ENCODE measurements around the gene PARD3. TPM values are rescaled to one million over a fixed set of nuclear protein-coding genes. Genes with fewer than 3 reads are reported as not detected.

Gene PARD3
- total and polyA plus RNA-seq, 4 experiments from 2014 or later, result 0.13 to 0.25 TPM; not detected in 2

DNA sequence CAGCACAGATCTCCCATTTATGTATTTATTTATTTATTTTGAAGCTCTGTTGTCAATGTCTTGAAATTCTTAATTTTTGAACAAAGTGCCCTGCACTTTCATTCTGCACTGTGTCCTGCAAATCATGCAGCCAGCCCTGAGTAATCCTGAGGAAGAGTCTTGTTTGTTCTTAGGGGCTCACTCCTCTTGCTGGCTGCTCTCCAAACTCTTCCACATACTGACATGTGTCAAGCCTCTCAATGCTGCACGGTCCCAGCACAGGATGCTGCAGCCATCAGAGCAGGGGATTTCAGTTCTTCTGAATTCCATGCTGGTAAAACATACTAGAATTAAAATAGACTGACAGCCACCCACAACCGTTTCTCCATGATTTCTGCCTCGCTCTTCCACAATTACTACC, 207.2 kb downstream of the PARD3 start:
- Histone ChIP-seq H3K36me3 (ENCODE audit: insufficient read depth, low read length) (no peaks in the 10 kb centered on the region), H3K9me3 (ENCODE audit: control insufficient read depth in 1 of 2, low read length in 2 of 2) (no peaks in the 10 kb centered on the region), H3K27me3 (ENCODE audit: insufficient read depth, low read length) (no peaks in the 10 kb centered on the region), H3K4me1 (ENCODE audit: insufficient read depth, low read length) (no peaks in the 10 kb centered on the region), H3K27ac (ENCODE audit: low read depth, low read length) (no peak overlapping the region), H3K4me3 (ENCODE audit: low read length in 2 of 2) (no peak overlapping the region)
- ChIA-PET POLR2A (ENCODE audit: partially characterized antibody) (no interaction called here), CTCF (ENCODE audit: partially characterized antibody) (interaction anchor here (0.9 to 1.4 kb wide), 2 partner anchors 27 to 30 kb away, joined by 4 to 5 read pairs; no protein-coding TSS in a partner anchor)
- Mint-ChIP-seq H3K27ac (no peak overlapping the region), H3K4me3 (no peak overlapping the region), H3K4me1 (no peaks in the 10 kb centered on the region), H3K27me3 (peaks cover 0 to 3% of the 10 kb centered on the region in 2 donors), H3K9me3 (peaks cover 0 to 1% (median 0%) of the 10 kb centered on the region in 8 donors), H3K36me3 (no peaks in the 10 kb centered on the region)
- no peak for DNase-seq
- intact Hi-C loops (cut with micrococcal nuclease), result no loop called here

DNA sequence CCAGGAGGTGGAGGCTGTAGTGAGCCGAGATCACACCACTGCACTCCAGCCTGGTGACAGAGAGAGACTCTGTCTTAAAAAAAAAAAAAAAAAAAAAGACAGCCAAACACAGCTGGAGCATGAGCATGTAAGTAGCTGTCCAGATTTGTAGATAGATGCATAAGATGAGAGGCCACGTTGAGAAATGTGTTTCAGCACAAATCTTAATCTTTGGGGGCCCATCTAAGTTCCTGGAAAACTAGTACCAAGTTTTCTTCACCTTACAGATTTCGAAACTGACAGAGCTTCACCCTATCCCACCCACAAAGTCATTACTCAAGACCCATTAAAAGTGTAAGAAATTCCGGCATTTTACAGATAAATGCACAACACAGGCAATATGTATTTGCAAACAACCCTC, 208.2 kb downstream of the PARD3 start:
- Mint-ChIP-seq H3K27ac (no peak overlapping the region), H3K9me3 (peaks cover 0 to 1% (median 0%) of the 10 kb centered on the region in 8 donors), H3K27me3 (peaks cover 0 to 3% of the 10 kb centered on the region in 2 donors), H3K4me1 (no peaks in the 10 kb centered on the region), H3K36me3 (no peaks in the 10 kb centered on the region), H3K4me3 (no peak overlapping the region)
- intact Hi-C loops (cut with micrococcal nuclease), result no loop called here
- Histone ChIP-seq H3K27ac (ENCODE audit: low read depth, low read length) (no peak overlapping the region), H3K36me3 (ENCODE audit: insufficient read depth, low read length) (no peaks in the 10 kb centered on the region), H3K9me3 (ENCODE audit: control insufficient read depth in 1 of 2, low read length in 2 of 2) (no peaks in the 10 kb centered on the region), H3K4me3 (ENCODE audit: low read length in 2 of 2) (no peak overlapping the region), H3K27me3 (ENCODE audit: insufficient read depth, low read length) (no peaks in the 10 kb centered on the region), H3K4me1 (ENCODE audit: insufficient read depth, low read length) (no peaks in the 10 kb centered on the region)
- no peak for DNase-seq
- CTCF ChIA-PET (ENCODE audit: partially characterized antibody), result interaction anchor here (0.9 to 1.4 kb wide), 2 partner anchors 28 to 31 kb away, joined by 4 to 5 read pairs; no protein-coding TSS in a partner anchor
- POLR2A ChIA-PET (ENCODE audit: partially characterized antibody), result no interaction called here

DNA sequence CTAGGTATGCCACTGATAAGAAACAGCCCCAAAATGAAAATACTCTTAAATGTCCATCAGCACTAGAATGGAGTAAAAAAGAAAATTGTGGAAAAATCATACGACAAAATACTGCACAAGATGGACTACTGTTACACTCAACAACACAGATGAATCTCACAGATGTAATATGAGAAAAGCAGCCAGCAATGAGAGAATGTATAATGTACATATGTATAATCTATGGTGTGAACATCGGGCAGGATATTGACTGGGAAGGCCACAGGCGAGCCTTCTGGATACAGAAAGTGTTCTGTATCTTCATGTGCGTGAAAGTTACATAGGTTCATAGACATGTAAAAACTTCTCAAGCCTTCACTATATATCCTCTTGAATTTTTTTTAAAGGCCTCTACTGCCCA, 212.6 kb downstream of the PARD3 start:
- intact Hi-C loops (cut with micrococcal nuclease), result no loop called here
- no peak overlapping the region for H3K27ac ChIP-seq (ENCODE audit: low read depth, low read length)
- no peaks in the 10 kb centered on the region for H3K9me3 ChIP-seq (ENCODE audit: control insufficient read depth in 1 of 2, low read length in 2 of 2)
- CTCF ChIA-PET (ENCODE audit: partially characterized antibody), result no interaction called here
- H3K27me3 Mint-ChIP-seq, result peaks cover 3 to 6% of the 10 kb centered on the region in 2 donors
- POLR2A ChIA-PET (ENCODE audit: partially characterized antibody), result no interaction called here
- H3K27me3 ChIP-seq (ENCODE audit: insufficient read depth, low read length), result no peaks in the 10 kb centered on the region
- H3K9me3 Mint-ChIP-seq, result peaks cover 0 to 1% (median 0%) of the 10 kb centered on the region in 8 donors
- no peak for DNase-seq
- H3K27ac Mint-ChIP-seq, result no peak overlapping the region
- H3K4me1 ChIP-seq (ENCODE audit: insufficient read depth, low read length), result no peaks in the 10 kb centered on the region
- no peak overlapping the region for H3K4me3 Mint-ChIP-seq
- H3K4me1 Mint-ChIP-seq, result no peaks in the 10 kb centered on the region
- no peaks in the 10 kb centered on the region for H3K36me3 Mint-ChIP-seq
- H3K36me3 ChIP-seq (ENCODE audit: insufficient read depth, low read length), result no peaks in the 10 kb centered on the region
- no peak overlapping the region for H3K4me3 ChIP-seq (ENCODE audit: low read length in 2 of 2)

DNA sequence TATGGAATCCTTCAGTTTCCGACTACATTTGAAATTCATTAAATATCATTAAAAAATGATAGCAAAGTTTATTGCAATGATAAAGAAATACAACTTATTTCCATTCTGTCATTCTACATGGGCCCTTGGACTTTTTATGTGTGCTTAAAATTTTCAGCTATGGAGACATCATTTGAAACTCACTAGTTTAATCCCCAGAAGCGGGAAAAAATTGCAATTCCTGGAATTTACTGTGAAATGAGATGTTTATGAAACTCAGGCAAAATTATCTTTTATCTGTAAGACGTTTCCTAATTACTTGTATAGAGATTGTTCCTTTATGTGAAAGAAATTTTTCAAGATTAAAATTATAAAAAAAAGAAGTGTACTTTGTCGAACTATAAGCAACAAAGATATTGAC, 213.4 kb downstream of the PARD3 start:
- POLR2A ChIA-PET (ENCODE audit: partially characterized antibody), result no interaction called here

DNA sequence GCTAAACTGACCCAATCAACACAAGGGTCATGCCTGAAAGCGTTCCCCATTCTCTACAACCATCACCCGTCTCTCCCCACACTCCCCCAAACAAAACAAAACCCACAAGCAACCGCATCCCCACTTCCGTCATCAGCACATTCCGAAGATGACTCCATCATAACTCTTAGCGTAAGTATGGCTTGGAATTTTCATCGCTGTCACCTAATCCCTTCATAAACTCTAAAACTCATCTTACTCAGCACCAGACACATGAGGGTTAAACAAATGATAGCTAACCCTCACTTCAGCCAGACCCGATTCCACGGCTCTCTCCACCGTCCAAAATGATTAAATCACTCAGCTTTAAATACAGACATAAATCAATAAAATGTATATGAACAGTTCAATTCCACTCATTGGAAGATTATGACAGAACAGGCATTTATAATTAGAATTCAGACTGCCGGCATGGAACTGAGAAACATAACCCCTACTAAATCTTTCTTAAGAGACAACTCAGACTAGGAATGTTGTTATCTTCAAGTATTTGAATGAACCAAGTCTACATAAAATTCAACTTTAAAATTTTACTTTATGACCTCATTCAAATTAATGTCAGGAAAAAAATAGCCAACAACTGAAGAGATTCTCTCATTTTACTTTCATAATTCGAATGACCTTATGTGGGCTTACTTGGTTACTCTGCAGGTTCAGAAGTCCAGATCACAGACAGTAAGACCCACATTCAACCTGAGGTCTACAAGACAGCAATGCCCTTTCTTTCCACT, 215.9 kb downstream of the PARD3 start:
- no peak overlapping the region for H3K27ac ChIP-seq (ENCODE audit: low read depth, low read length)
- no peaks in the 10 kb centered on the region for H3K4me1 Mint-ChIP-seq
- intact Hi-C loops (cut with micrococcal nuclease), result no loop called here
- no peak for DNase-seq
- no peaks in the 10 kb centered on the region for H3K36me3 Mint-ChIP-seq
- ChIA-PET POLR2A (ENCODE audit: partially characterized antibody) (no interaction called here), CTCF (ENCODE audit: partially characterized antibody) (no interaction called here)
- no peak overlapping the region for H3K4me3 Mint-ChIP-seq
- no peak overlapping the region for H3K4me3 ChIP-seq (ENCODE audit: low read length in 2 of 2)
- H3K36me3 ChIP-seq (ENCODE audit: insufficient read depth, low read length), result no peaks in the 10 kb centered on the region
- peaks cover 0 to 1% (median 0%) of the 10 kb centered on the region in 8 donors for H3K9me3 Mint-ChIP-seq
- H3K27me3 Mint-ChIP-seq, result peaks cover 3 to 7% of the 10 kb centered on the region in 2 donors
- H3K9me3 ChIP-seq (ENCODE audit: control insufficient read depth in 1 of 2, low read length in 2 of 2), result no peaks in the 10 kb centered on the region
- H3K4me1 ChIP-seq (ENCODE audit: insufficient read depth, low read length), result no peaks in the 10 kb centered on the region
- no peak overlapping the region for H3K27ac Mint-ChIP-seq
- H3K27me3 ChIP-seq (ENCODE audit: insufficient read depth, low read length), result no peaks in the 10 kb centered on the region

More for the DNA sequence above, 213.4 kb downstream of the PARD3 start:
- no peak for DNase-seq
- no peak overlapping the region for H3K27ac Mint-ChIP-seq
- H3K4me3 Mint-ChIP-seq, result no peak overlapping the region
- no peak overlapping the region for H3K27ac ChIP-seq (ENCODE audit: low read depth, low read length)
- no peaks in the 10 kb centered on the region for H3K27me3 ChIP-seq (ENCODE audit: insufficient read depth, low read length)
- peaks cover 0 to 1% (median 0%) of the 10 kb centered on the region in 8 donors for H3K9me3 Mint-ChIP-seq
- no peak overlapping the region for H3K4me3 ChIP-seq (ENCODE audit: low read length in 2 of 2)
- no peaks in the 10 kb centered on the region for H3K4me1 Mint-ChIP-seq
- no peaks in the 10 kb centered on the region for H3K36me3 ChIP-seq (ENCODE audit: insufficient read depth, low read length)
- H3K36me3 Mint-ChIP-seq, result no peaks in the 10 kb centered on the region
- H3K4me1 ChIP-seq (ENCODE audit: insufficient read depth, low read length), result no peaks in the 10 kb centered on the region
- peaks cover 3 to 6% of the 10 kb centered on the region in 2 donors for H3K27me3 Mint-ChIP-seq
- H3K9me3 ChIP-seq (ENCODE audit: control insufficient read depth in 1 of 2, low read length in 2 of 2), result no peaks in the 10 kb centered on the region
- intact Hi-C loops (cut with micrococcal nuclease), result no loop called here
- CTCF ChIA-PET (ENCODE audit: partially characterized antibody), result no interaction called here

DNA sequence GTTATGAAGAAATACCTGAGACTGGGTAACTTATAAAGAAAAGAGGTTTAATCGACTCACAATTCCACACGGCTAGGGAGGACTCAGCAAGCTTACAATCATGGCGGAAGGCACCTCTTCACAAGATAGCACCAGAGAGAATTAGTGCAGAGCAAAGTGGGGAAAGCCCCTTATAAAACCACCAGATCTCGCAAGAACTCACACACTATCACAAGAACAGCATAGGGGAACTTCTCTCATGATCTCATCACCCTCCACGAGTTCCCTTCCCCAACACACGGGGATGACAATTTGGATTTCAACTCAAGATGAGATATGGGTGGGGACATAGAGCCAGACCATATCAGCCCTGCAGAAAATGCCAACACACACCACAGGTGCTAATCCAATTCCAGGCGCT, 218.7 kb downstream of the PARD3 start:
- no peaks in the 10 kb centered on the region for H3K9me3 Mint-ChIP-seq
- no peak for DNase-seq
- no peak overlapping the region for H3K4me3 ChIP-seq (ENCODE audit: low read length in 2 of 2)
- peaks cover 8 to 12% of the 10 kb centered on the region in 2 donors for H3K27me3 Mint-ChIP-seq
- no peaks in the 10 kb centered on the region for H3K36me3 ChIP-seq (ENCODE audit: insufficient read depth, low read length)
- no peak overlapping the region for H3K4me3 Mint-ChIP-seq
- H3K4me1 ChIP-seq (ENCODE audit: insufficient read depth, low read length), result no peaks in the 10 kb centered on the region
- no peaks in the 10 kb centered on the region for H3K36me3 Mint-ChIP-seq
- H3K27ac ChIP-seq (ENCODE audit: low read depth, low read length), result no peak overlapping the region
- ChIA-PET POLR2A (ENCODE audit: partially characterized antibody) (no interaction called here), CTCF (ENCODE audit: partially characterized antibody) (no interaction called here)
- no peak overlapping the region for H3K27ac Mint-ChIP-seq
- no peaks in the 10 kb centered on the region for H3K4me1 Mint-ChIP-seq
- no peaks in the 10 kb centered on the region for H3K9me3 ChIP-seq (ENCODE audit: control insufficient read depth in 1 of 2, low read length in 2 of 2)
- no peaks in the 10 kb centered on the region for H3K27me3 ChIP-seq (ENCODE audit: insufficient read depth, low read length)
- intact Hi-C loops (cut with micrococcal nuclease), result no loop called here

DNA sequence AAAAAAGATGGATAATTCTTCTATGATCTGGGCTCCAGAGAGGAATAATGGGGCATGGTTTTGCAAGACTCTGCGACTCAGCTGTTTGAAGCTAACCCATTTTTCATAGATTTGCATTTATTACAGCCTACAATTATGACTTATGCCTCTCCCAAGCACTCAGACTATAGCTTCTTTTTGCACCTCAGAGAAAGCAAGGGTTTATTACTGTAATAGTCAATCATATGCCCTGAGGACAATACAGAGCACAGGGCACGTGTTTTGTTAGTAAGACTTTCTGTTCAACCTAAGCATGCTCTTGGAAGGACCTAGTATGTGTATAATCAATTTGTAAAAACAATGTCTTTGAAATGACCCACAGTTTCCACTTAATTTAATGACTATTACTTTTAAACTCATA, 221.2 kb downstream of the PARD3 start:
- no peaks in the 10 kb centered on the region for H3K4me1 ChIP-seq (ENCODE audit: insufficient read depth, low read length)
- CTCF ChIA-PET (ENCODE audit: partially characterized antibody), result interaction anchor here (1.5 kb wide), 1 partner anchor 44 kb away, joined by 4 read pairs; no protein-coding TSS in a partner anchor
- DNase-seq, result no peak
- no peak overlapping the region for H3K4me3 ChIP-seq (ENCODE audit: low read length in 2 of 2)
- no peaks in the 10 kb centered on the region for H3K4me1 Mint-ChIP-seq
- no peak overlapping the region for H3K4me3 Mint-ChIP-seq
- POLR2A ChIA-PET (ENCODE audit: partially characterized antibody), result no interaction called here
- intact Hi-C loops (cut with micrococcal nuclease), result no loop called here
- H3K27me3 ChIP-seq (ENCODE audit: insufficient read depth, low read length), result no peaks in the 10 kb centered on the region
- no peak overlapping the region for H3K27ac Mint-ChIP-seq
- H3K27ac ChIP-seq (ENCODE audit: low read depth, low read length), result no peak overlapping the region
- no peaks in the 10 kb centered on the region for H3K36me3 Mint-ChIP-seq
- no peaks in the 10 kb centered on the region for H3K36me3 ChIP-seq (ENCODE audit: insufficient read depth, low read length)
- H3K9me3 ChIP-seq (ENCODE audit: control insufficient read depth in 1 of 2, low read length in 2 of 2), result no peaks in the 10 kb centered on the region
- H3K27me3 Mint-ChIP-seq, result peaks cover 9 to 10% of the 10 kb centered on the region in 2 donors
- no peaks in the 10 kb centered on the region for H3K9me3 Mint-ChIP-seq

All from CD4-positive, alpha-beta memory T cell (primary cell).